ENCODE measurements around the gene MAP7D3.

DNA sequence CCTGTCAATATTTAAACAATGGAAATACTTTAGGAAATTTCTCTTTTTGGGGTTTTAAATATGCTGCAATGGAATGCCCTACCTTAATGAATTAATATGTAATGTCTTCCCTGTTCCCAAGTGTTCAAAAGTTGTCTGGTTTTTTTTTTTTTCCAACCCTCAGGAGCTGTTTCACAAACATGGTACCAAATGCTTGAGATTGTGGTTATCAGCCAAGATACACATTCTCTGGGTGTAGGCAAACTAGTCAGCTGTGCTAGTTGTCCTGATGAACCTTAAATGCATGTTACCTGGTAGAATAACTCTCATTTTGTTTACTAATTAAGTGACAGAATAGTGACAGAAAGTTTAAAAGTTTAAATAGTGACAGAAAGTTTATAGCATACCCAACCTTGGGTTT lies 53.2 kb downstream of the MAP7D3 start:
- no peak for TF ChIP-seq POLR2AphosphoS5 (IDR thresholded peaks at IDR 0.05)
- TF ChIP-seq POLR2A (IDR thresholded peaks at IDR 0.05) = no peak

All from suprapubic skin (tissue), 4 donors.